Tibial artery (tissue), 4 donors: ENCODE data around the gene NLE1.

ENCODE experiments used
- DNase-seq, 2 donors: peaks; one replicate each; pipeline ENCODE4 v3.0.0-alpha.2; 2019
- H3K27ac ChIP-seq, 2 donors: fragments of 200-600 bp; sonication (generic) in 1 of 2; 1 replicate in 1 of 2; 2 replicates in 1 of 2; pipeline ENCODE4 v1.5.1; 2018 to 2019; ENCODE audit warnings: mild to moderate bottlenecking in 1 of 2
- H3K27me3 ChIP-seq, 2 donors: fragments of 200-600 bp; sonication (generic) in 1 of 2; one replicate each; pipeline versions ENCODE4 v1.5.1 to v1.6.0; 2016 to 2019
- H3K36me3 ChIP-seq, 3 donors: fragments of 200-600 bp; sonication (generic) in 2 of 3; one replicate each; pipeline ENCODE4 v1.5.1; 2016 to 2019; ENCODE audit warnings: mild to moderate bottlenecking in 2 of 3
- H3K4me1 ChIP-seq, 4 donors: fragments of 200-600 bp; sonication (generic) in 2 of 4; 1 replicate in 3 of 4; 2 replicates in 1 of 4; pipeline ENCODE4 v1.5.1; 2016 to 2019
- H3K4me3 ChIP-seq, 2 donors: fragments of 200-600 bp; sonication (generic) in 1 of 2; 1 replicate in 1 of 2; 2 replicates in 1 of 2; pipeline ENCODE4 v1.5.1; 2018 to 2019; ENCODE audit warnings: mild to moderate bottlenecking in 2 of 2
- H3K9me3 ChIP-seq, 3 donors: fragments of 200-600 bp; sonication (generic) in 1 of 3; one replicate each; pipeline ENCODE4 v1.5.1; 2016 to 2019
- intact Hi-C: fragments of 100-400 bp; cut with DNase I; formaldehyde crosslinking; loops from one replicate; pipeline ENCODE4 v1.15.0; 2023; ENCODE audit warnings: low total_unique reads
- TF ChIP-seq, protein P1 (sequence below), 2 experiments: fragments of 200-600 bp in 1 of 2; fragments of 450-650 bp in 1 of 2; IDR thresholded peaks; one replicate each; pipeline ENCODE4 v1.5.1; 2017 to 2019; ENCODE audit warnings: antibody characterized with exemption in 2 of 2, mild to moderate bottlenecking in 1 of 2, moderate library complexity in 1 of 2

The NLE1 gene

DNA sequence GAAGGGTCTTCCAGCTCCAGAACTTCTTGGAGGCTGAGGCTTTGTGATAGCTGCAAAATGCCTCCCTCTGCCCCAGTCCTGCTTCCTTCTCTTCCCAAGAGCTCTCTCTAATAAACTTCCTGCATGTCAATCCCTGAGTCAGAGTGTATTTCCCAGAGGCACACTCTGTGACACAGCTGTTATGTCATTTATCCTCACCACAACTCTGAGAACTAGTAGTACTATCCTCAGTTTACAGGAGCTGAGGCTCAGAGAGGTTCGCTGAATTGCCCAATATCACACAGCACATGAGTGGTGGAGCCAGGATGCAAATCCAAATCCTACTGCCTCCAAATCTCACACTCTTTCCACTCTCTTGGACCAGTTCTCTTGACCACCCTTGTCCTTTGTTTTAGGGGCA lies 25.6 kb upstream of the NLE1 start:
- DNase-seq = no peak
- TF ChIP-seq, protein P1, sequence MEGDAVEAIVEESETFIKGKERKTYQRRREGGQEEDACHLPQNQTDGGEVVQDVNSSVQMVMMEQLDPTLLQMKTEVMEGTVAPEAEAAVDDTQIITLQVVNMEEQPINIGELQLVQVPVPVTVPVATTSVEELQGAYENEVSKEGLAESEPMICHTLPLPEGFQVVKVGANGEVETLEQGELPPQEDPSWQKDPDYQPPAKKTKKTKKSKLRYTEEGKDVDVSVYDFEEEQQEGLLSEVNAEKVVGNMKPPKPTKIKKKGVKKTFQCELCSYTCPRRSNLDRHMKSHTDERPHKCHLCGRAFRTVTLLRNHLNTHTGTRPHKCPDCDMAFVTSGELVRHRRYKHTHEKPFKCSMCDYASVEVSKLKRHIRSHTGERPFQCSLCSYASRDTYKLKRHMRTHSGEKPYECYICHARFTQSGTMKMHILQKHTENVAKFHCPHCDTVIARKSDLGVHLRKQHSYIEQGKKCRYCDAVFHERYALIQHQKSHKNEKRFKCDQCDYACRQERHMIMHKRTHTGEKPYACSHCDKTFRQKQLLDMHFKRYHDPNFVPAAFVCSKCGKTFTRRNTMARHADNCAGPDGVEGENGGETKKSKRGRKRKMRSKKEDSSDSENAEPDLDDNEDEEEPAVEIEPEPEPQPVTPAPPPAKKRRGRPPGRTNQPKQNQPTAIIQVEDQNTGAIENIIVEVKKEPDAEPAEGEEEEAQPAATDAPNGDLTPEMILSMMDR (IDR thresholded peaks at IDR 0.05) = no peak
- no peak overlapping the region for H3K27ac ChIP-seq
- intact Hi-C loops = no loop called here
- H3K36me3 ChIP-seq = no peaks in the 10 kb centered on the region
- H3K27me3 ChIP-seq = peaks cover 0 to 9% of the 10 kb centered on the region in 2 donors
- H3K4me1 ChIP-seq = no peaks in the 10 kb centered on the region
- no peaks in the 10 kb centered on the region for H3K9me3 ChIP-seq
- no peak overlapping the region for H3K4me3 ChIP-seq

DNA sequence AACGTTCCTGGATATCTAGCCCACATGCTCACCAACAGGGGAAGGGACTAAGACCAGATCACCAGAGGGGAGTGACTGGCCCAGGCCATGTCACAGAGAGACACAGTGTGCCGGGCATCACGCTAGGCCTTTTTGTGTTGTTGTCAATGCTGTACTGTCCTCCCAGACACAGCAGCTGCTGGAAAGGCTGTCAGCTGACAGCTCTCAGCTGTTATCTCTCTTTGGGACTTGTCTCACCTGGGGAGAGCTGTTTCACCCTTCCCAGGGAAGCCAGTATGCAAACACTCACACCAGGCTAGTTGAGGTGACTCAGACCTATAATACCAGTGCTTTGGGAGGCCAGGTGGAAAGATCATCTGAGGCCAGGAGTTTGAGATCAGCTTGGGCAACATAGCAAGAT lies 24.9 kb upstream of the NLE1 start:
- Histone ChIP-seq H3K27me3 (peaks cover 0 to 10% of the 10 kb centered on the region in 2 donors), H3K4me1 (no peaks in the 10 kb centered on the region), H3K36me3 (no peaks in the 10 kb centered on the region), H3K27ac (no peak overlapping the region), H3K4me3 (no peak overlapping the region), H3K9me3 (no peaks in the 10 kb centered on the region)
- TF ChIP-seq, protein P1 (IDR thresholded peaks at IDR 0.05) = no peak
- intact Hi-C loops = no loop called here
- DNase-seq = no peak

DNA sequence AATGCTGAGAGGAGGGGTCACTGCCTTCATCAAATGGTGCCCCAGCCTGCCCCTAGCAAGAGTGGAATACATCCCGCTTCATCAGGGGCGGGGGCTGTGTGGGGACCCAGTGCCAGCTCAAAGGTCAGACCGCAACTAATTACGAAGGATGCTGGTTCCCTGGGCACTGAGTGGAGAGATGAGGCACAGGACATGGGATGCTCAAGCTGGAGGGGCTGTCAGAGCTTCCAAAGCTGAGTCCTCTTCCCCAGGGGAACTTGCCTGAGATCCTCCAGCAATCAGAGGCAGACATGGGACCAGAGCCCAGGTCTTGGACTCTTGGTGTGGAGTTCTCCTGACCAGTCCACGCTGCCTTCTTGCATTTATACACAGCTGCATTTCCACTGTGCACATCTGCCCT lies 24.4 kb upstream of the NLE1 start:
- Histone ChIP-seq H3K36me3 (no peaks in the 10 kb centered on the region), H3K27ac (no peak overlapping the region), H3K4me3 (no peak overlapping the region), H3K9me3 (no peaks in the 10 kb centered on the region), H3K4me1 (no peaks in the 10 kb centered on the region), H3K27me3 (peaks cover 0 to 15% of the 10 kb centered on the region in 2 donors)
- intact Hi-C loops = no loop called here
- DNase-seq = no peak
- TF ChIP-seq, protein P1 (IDR thresholded peaks at IDR 0.05) = no peak

DNA sequence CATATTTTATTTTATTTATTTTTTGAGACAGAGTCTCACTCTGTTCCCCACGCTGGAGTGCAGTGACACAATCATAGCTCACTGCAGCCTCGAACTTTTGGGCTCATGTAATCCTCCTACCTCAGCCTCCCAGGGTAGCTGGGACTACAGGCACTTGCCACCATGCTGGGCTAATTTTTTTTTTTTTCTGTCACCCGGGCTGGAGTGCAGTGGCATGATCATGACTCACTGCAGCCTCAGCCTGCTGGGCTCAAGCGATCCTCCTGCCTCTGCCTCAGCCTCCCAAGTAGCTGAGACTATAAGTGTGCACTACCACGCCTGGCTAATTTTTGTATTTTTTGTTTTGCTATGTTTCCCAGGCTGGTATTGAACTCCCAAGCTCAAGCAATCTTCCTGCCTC lies 22.6 kb upstream of the NLE1 start:
- intact Hi-C loops = no loop called here

DNA sequence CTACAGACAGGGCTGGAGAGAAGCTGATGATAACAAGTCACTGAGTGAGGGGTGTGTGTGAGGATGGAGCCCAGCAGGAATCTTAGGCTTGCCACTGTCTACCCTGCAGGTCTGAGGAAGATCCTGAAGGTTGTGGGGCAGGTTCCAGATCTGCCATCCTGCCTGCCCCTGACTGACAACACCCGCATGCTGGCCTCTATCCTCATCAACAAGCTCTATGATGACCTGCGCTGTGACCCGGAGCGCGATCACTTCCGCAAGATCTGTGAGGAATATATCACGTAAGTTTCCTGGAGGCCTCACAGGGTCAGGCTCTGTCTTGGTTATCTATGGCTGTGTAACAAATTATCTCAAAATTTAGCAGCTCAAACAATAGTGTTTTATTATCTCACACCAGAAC lies 21.8 kb upstream of the NLE1 start:
- peak in 1 of 2 donors; percentile 15 for DNase-seq
- no peak overlapping the region for H3K4me3 ChIP-seq
- no peaks in the 10 kb centered on the region for H3K36me3 ChIP-seq
- H3K27me3 ChIP-seq = peaks cover 0 to 14% of the 10 kb centered on the region in 2 donors
- intact Hi-C loops = no loop called here
- TF ChIP-seq, protein P1 (IDR thresholded peaks at IDR 0.05) = no peak
- no peak overlapping the region for H3K27ac ChIP-seq
- no peaks in the 10 kb centered on the region for H3K4me1 ChIP-seq
- no peaks in the 10 kb centered on the region for H3K9me3 ChIP-seq

More for the DNA sequence above, 22.6 kb upstream of the NLE1 start:
- Histone ChIP-seq H3K4me3 (no peak overlapping the region), H3K27ac (no peak overlapping the region), H3K36me3 (no peaks in the 10 kb centered on the region), H3K9me3 (no peaks in the 10 kb centered on the region), H3K4me1 (no peaks in the 10 kb centered on the region), H3K27me3 (peaks cover 0 to 14% of the 10 kb centered on the region in 2 donors)
- DNase-seq = no peak
- TF ChIP-seq, protein P1 (IDR thresholded peaks at IDR 0.05) = no peak

DNA sequence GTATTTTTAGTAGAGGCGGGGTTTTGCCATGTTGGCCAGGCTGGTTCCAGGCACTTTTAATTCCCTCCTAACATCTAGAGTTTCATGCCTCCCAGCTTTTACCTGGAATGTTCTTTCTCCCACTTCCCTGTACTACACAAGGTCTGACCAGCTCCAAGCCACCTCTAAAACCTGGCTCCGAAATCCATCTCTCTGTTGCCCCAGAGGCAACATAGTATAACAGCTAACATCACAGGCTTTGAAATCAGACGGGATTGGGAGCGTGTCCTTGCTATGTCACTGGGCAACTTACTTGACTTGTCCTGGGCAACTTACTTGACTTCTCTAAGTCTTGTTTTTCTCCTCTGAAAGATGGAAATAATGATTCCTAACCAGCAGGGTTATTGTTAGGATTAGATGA lies 20.7 kb upstream of the NLE1 start:
- intact Hi-C loops = no loop called here
- Histone ChIP-seq H3K27ac (no peak overlapping the region), H3K4me1 (no peaks in the 10 kb centered on the region), H3K4me3 (no peak overlapping the region), H3K27me3 (peaks cover 0 to 10% of the 10 kb centered on the region in 2 donors), H3K36me3 (no peaks in the 10 kb centered on the region), H3K9me3 (no peaks in the 10 kb centered on the region)
- no peak for DNase-seq
- TF ChIP-seq, protein P1 (IDR thresholded peaks at IDR 0.05) = no peak
